Neural cell (in vitro differentiated cells): ENCODE measurements around the gene ALDH16A1. TPM values are rescaled to one million over a fixed set of nuclear protein-coding genes. Genes with fewer than 3 reads are reported as not detected.

Source experiments
- H2AFZ ChIP-seq: fragments of 200-600, 300-800 bp; sonication (generic), shearing (Covaris generic); 2 replicates; pipeline ENCODE4 v1.6.0; 2014; ENCODE audit warnings: low read depth, mild to moderate bottlenecking, antibody characterized with exemption, low read length, moderate library complexity
- H3F3A ChIP-seq: fragments of 200-600 bp; shearing (Covaris generic); 2 replicates; pipeline ENCODE4 v1.6.1; 2016; ENCODE audit warnings: mild to moderate bottlenecking, moderate library complexity, mixed read lengths, antibody characterized with exemption, low read length; ENCODE audit not compliant: insufficient read depth, poor library complexity, severe bottlenecking
- H3K27ac ChIP-seq: fragments of 200-600, 300-800 bp; sonication (generic), shearing (Covaris generic); 2 replicates; pipeline ENCODE4 v1.5.1; 2014; ENCODE audit warnings: mild to moderate bottlenecking, low read length, moderate library complexity
- H3K27me3 ChIP-seq: fragments of 300-800, 200-600 bp; sonication (generic), shearing (Covaris generic); 2 replicates; pipeline ENCODE4 v1.6.0; 2014; ENCODE audit warnings: mild to moderate bottlenecking, low read depth, low read length, moderate library complexity; ENCODE audit not compliant: insufficient read depth
- H3K36me3 ChIP-seq: fragments of 300-800, 200-600 bp; sonication (generic), shearing (Covaris generic); 2 replicates; pipeline ENCODE4 v1.5.1; 2014; ENCODE audit warnings: mild to moderate bottlenecking, antibody characterized with exemption, low read length, moderate library complexity; ENCODE audit not compliant: insufficient read depth
- H3K4me2 ChIP-seq: fragments of 300-800, 200-600 bp; sonication (generic), shearing (Covaris generic); 2 replicates; pipeline ENCODE4 v1.6.0; 2014; ENCODE audit warnings: mild to moderate bottlenecking, low read length
- H3K4me3 ChIP-seq: fragments of 300-800, 200-600 bp; sonication (generic), shearing (Covaris generic); 2 replicates; pipeline ENCODE4 v1.5.1; 2014; ENCODE audit warnings: mild to moderate bottlenecking, low read length, moderate library complexity
- H3K79me2 ChIP-seq: fragments of 200-600 bp; shearing (Covaris generic); replicated peaks from 2 replicates; pipeline ENCODE4 v1.6.0; 2014; ENCODE audit warnings: mild to moderate bottlenecking, low read length, moderate library complexity; ENCODE audit not compliant: insufficient read depth
- H3K9ac ChIP-seq: fragments of 300-800, 200-600 bp; sonication (generic), shearing (Covaris generic); 2 replicates; pipeline ENCODE4 v1.6.1; 2016; ENCODE audit warnings: mild to moderate bottlenecking, low read length, mixed read lengths
- H3K9me2 ChIP-seq: fragments of 200-600 bp; shearing (Covaris generic); 2 replicates; pipeline ENCODE4 v1.6.1; 2016; ENCODE audit warnings: mild to moderate bottlenecking, low read length, mixed read lengths; ENCODE audit not compliant: insufficient read depth
- H3K9me3 ChIP-seq: fragments of 200-600, 300-800 bp; sonication (generic), shearing (Covaris generic); 2 replicates; pipeline ENCODE4 v1.6.1; 2016; ENCODE audit warnings: mild to moderate bottlenecking, mixed run types, low read length, moderate library complexity, mixed read lengths
- H4K20me1 ChIP-seq: fragments of 200-600 bp; shearing (Covaris generic); 2 replicates; pipeline ENCODE4 v1.6.1; 2016; ENCODE audit warnings: mild to moderate bottlenecking, mixed run types; ENCODE audit not compliant: insufficient read depth
- CTCF ChIP-seq: fragments of 450-650 bp; IDR thresholded peaks from 2 replicates; pipeline ENCODE4 v1.5.1; 2014; ENCODE audit warnings: antibody characterized with exemption, mild to moderate bottlenecking, moderate library complexity; ENCODE audit not compliant: poor library complexity, severe bottlenecking
- EP300 ChIP-seq: fragments of 450-650 bp; conservative IDR thresholded peaks from 2 replicates; pipeline ENCODE4 v1.6.1; 2014; ENCODE audit warnings: antibody characterized with exemption, mild to moderate bottlenecking, moderate library complexity; ENCODE audit not compliant: poor library complexity, severe bottlenecking
- EZH2 ChIP-seq: fragments of 200-600, 300-800 bp; shearing (Covaris generic), sonication (generic); IDR thresholded peaks from 2 replicates; pipeline ENCODE4 v1.6.1; 2014; ENCODE audit warnings: antibody characterized with exemption, low read length, borderline replicate concordance, mild to moderate bottlenecking; ENCODE audit not compliant: insufficient read depth, poor library complexity, severe bottlenecking
- MXI1 ChIP-seq: fragments of 450-650 bp; conservative IDR thresholded peaks from 2 replicates; pipeline ENCODE4 v1.6.1; 2014; ENCODE audit warnings: antibody characterized with exemption, mild to moderate bottlenecking; ENCODE audit not compliant: poor library complexity, severe bottlenecking
- POLR2AphosphoS5 ChIP-seq: IDR thresholded peaks from 2 replicates; pipeline ENCODE4 v1.6.1; 2012
- RAD21 ChIP-seq: fragments of 450-650 bp; conservative IDR thresholded peaks from 2 replicates; pipeline ENCODE4 v1.6.1; 2014; ENCODE audit warnings: antibody characterized with exemption, mild to moderate bottlenecking, moderate library complexity
- REST ChIP-seq: IDR thresholded peaks from 2 replicates; pipeline ENCODE4 v1.6.1; 2012; ENCODE audit warnings: borderline replicate concordance
- SMC3 ChIP-seq: fragments of 450-650 bp; conservative IDR thresholded peaks from 2 replicates; pipeline ENCODE4 v1.6.1; 2014; ENCODE audit warnings: antibody characterized with exemption, mild to moderate bottlenecking, moderate library complexity; ENCODE audit not compliant: poor library complexity
- TAF1 ChIP-seq: IDR thresholded peaks from 2 replicates; pipeline ENCODE4 v1.6.1; 2012; ENCODE audit warnings: low read depth
- polyA plus RNA-seq: library from polyadenylated mRNA; depleted of rRNA; stranded (reverse); fragments of >200 nt; gene quantifications from 2 replicates; pipeline ENCODE4 v1.2.3, GENCODE V29; 2014

Gene ALDH16A1
- polyA plus RNA-seq, 1 donor from 2014 or later = 13.5 TPM

GRCh38 chr19:49435670-49436069, 17.4 kb upstream of the ALDH16A1 start:
- H3K79me2 ChIP-seq = no peaks in the 10 kb centered on the region
- no peak overlapping the region for H2AFZ ChIP-seq
- peaks cover 8% of the 10 kb centered on the region for H3K9me3 ChIP-seq
- no peaks in the 10 kb centered on the region for H4K20me1 ChIP-seq
- H3K4me3 ChIP-seq = no peak overlapping the region
- no peak overlapping the region for H3K4me2 ChIP-seq
- H3F3A ChIP-seq = no peaks in the 10 kb centered on the region
- TF ChIP-seq REST (no peak), EP300 (no peak), CTCF (no peak), RAD21 (no peak), TAF1 (no peak), SMC3 (no peak), EZH2 (no peak), POLR2AphosphoS5 (no peak), MXI1 (no peak)
- no peaks in the 10 kb centered on the region for H3K36me3 ChIP-seq
- no peak overlapping the region for H3K27ac ChIP-seq
- peaks cover 69% of the 10 kb centered on the region for H3K27me3 ChIP-seq
- H3K9ac ChIP-seq = no peak overlapping the region
- H3K9me2 ChIP-seq = no peaks in the 10 kb centered on the region

GRCh38 chr19:49436381-49437017, 16.5 kb upstream of the ALDH16A1 start:
- Histone ChIP-seq H3K36me3 (no peaks in the 10 kb centered on the region), H3K4me2 (no peak overlapping the region), H3K27me3 (peaks cover 76% of the 10 kb centered on the region), H2AFZ (no peak overlapping the region), H3K9ac (no peak overlapping the region), H3K9me3 (peaks cover 8% of the 10 kb centered on the region), H3F3A (no peaks in the 10 kb centered on the region), H3K27ac (no peak overlapping the region), H3K4me3 (no peak overlapping the region), H3K9me2 (no peaks in the 10 kb centered on the region), H3K79me2 (no peaks in the 10 kb centered on the region), H4K20me1 (no peaks in the 10 kb centered on the region)
- no peak for TF ChIP-seq EP300
- no peak for TF ChIP-seq POLR2AphosphoS5
- no peak for TF ChIP-seq MXI1
- no peak for TF ChIP-seq SMC3
- TF ChIP-seq CTCF = no peak
- TF ChIP-seq RAD21 = no peak
- TF ChIP-seq TAF1 = no peak
- no peak for TF ChIP-seq REST
- TF ChIP-seq EZH2 = no peak
